ENCODE measurements around the gene AGXT.
A peak's percentile ranks its signal among the peaks of the same experiment; 100 is the strongest.

AGXT gene

DNA sequence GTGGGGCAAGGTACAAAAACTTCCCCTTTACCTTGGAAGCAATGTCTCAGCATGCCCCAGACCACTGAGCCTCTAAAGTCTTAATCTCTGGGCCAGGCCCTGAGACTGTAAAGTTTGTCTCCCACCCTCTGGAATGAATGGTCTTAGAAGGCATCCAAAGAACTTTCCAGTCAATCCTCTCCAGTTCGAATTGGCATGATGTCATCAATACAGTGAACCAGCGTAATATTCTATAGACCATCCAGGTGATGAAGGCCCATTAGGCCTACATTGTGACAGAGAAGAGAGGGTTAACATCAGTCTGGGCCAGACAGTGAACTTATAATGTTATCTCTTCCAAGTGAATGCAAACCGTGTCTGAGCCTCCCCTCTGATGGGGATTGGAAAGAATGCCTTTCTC, 16.1 kb downstream of the AGXT start:
- H3K4me3 ChIP-seq (ENCODE audit: low read depth, low read length) = no peak overlapping the region
- DNase-seq (ENCODE audit: low read depth) = no peak
- no peak for TF ChIP-seq CTCF (IDR thresholded peaks at IDR 0.05; ENCODE audit: control insufficient read depth, extremely low read depth, insufficient read depth)

GRCh38 chr2:240885566-240885965, 16.9 kb downstream of the AGXT start:
- no peak for DNase-seq (ENCODE audit: low read depth)
- no peak for TF ChIP-seq CTCF (IDR thresholded peaks at IDR 0.05; ENCODE audit: control insufficient read depth, extremely low read depth, insufficient read depth)

GRCh38 chr2:240886023-240886565, 17.5 kb downstream of the AGXT start:
- TF ChIP-seq CTCF (IDR thresholded peaks at IDR 0.05; ENCODE audit: control insufficient read depth, extremely low read depth, insufficient read depth) = no peak
- DNase-seq (ENCODE audit: low read depth) = no peak
- no peak overlapping the region for H3K4me3 ChIP-seq (ENCODE audit: low read depth, low read length)

More at GRCh38 chr2:240885566-240885965, 16.9 kb downstream of the AGXT start:
- no peak overlapping the region for H3K4me3 ChIP-seq (ENCODE audit: low read depth, low read length)

GRCh38 chr2:240886678-240887609, 18.3 kb downstream of the AGXT start:
- no peak overlapping the region for H3K4me3 ChIP-seq (ENCODE audit: low read depth, low read length)
- TF ChIP-seq CTCF (IDR thresholded peaks at IDR 0.05; ENCODE audit: control insufficient read depth, extremely low read depth, insufficient read depth) = no peak
- DNase-seq (ENCODE audit: low read depth) = peak; percentile 31

- H3K4me3 ChIP-seq (ENCODE audit: low read depth, low read length) = no peak overlapping the region
- no peak for TF ChIP-seq CTCF (IDR thresholded peaks at IDR 0.05; ENCODE audit: control insufficient read depth, extremely low read depth, insufficient read depth)
- no peak for DNase-seq (ENCODE audit: low read depth)
Measured at GRCh38 chr2:240887631-240888030, 19.0 kb downstream of the AGXT start.

DNA sequence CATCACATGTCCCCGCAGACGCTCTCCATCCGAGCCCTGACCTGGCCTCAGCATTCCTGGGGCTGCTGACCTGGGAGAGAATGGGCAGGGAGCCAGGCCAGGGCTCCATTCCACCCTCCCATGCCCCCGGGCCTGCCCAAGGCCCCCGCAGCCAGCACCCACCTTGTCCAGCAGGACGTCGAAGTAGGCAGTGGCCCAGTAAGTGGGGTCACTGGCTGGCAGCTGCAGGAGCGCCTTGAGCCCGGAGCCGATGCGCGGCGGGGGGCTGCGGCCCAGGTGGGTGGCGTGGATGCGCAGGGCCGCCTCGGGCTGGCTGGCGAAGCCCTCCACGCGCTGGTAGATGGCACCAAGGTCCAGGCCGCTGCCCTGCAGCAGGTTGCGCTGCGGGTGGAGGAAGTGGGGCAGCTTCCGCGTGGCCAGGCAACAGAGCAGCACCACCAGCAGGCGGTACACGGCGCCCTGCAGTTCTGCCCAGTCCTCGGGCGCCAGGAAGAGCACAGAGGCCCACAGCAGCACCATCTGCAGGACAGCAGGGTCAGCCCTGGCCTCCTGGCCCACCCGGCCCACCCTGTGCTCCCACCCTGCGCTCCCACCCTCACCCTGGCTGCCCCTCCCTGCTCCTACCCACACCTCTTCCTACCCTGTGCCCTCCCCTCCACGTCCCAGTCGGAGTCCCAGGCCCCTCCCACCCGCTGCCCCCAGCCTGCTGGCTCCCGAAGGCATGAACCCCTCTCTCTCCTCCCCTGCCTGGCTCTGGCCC, 19.7 kb downstream of the AGXT start:
- H3K4me3 ChIP-seq (ENCODE audit: low read depth, low read length) = no peak overlapping the region
- DNase-seq (ENCODE audit: low read depth) = no peak
- no peak for TF ChIP-seq CTCF (IDR thresholded peaks at IDR 0.05; ENCODE audit: control insufficient read depth, extremely low read depth, insufficient read depth)

All from LNCaP clone FGC (cell line).